SJSA1 (cell line): ENCODE results near the gene RPS6KA4. TPM values are rescaled to one million over a fixed set of nuclear protein-coding genes. Genes with fewer than 3 reads are reported as not detected.
A peak's percentile ranks its signal among the peaks of the same experiment; 100 is the strongest.

Experiments
- DNase-seq, 2 experiments: peaks; one replicate each; pipeline ENCODE4 v3.0.0-alpha.2; 2015 to 2020; ENCODE audit warnings: low spot score in 2 of 2, low read depth in 1 of 2
- H3K27ac ChIP-seq: fragments of 250-450 bp; sonication (Bioruptor Pico); 2 replicates; pipeline ENCODE4 v1.5.1; 2020; ENCODE audit warnings: mild to moderate bottlenecking, moderate library complexity
- H3K27me3 ChIP-seq: fragments of 250-450 bp; sonication (Bioruptor Pico); replicated peaks from 2 replicates; pipeline ENCODE4 v1.5.1; 2020; ENCODE audit warnings: mild to moderate bottlenecking, moderate library complexity
- H3K36me3 ChIP-seq: fragments of 250-450 bp; sonication (Bioruptor Pico); 2 replicates; pipeline ENCODE4 v1.5.1; 2020; ENCODE audit warnings: mild to moderate bottlenecking
- H3K4me1 ChIP-seq: fragments of 250-450 bp; sonication (Bioruptor Pico); replicated peaks from 2 replicates; pipeline ENCODE4 v1.6.1; 2021; ENCODE audit warnings: mild to moderate bottlenecking
- H3K4me3 ChIP-seq: fragments of 250-450 bp; sonication (Bioruptor Pico); 2 replicates; pipeline ENCODE4 v1.5.1; 2020; ENCODE audit warnings: mild to moderate bottlenecking
- H3K9me3 ChIP-seq: fragments of 250-450 bp; sonication (Bioruptor Pico); replicated peaks from 2 replicates; pipeline ENCODE4 v1.5.1; 2020; ENCODE audit warnings: mild to moderate bottlenecking
- total RNA-seq: library from RNA; depleted of rRNA; stranded (reverse); fragments of >200 nt; shearing (Covaris generic); gene quantifications from 2 replicates; pipeline ENCODE4 v1.2.3, GENCODE V29; 2014

Gene RPS6KA4
- total RNA-seq, 1 experiment from 2014 or later: 84.1 TPM

GRCh38 chr11:64372802-64373597 is 14.0 kb downstream of the RPS6KA4 start:
- Histone ChIP-seq H3K9me3 (peaks cover 6% of the 10 kb centered on the region), H3K27me3 (no peaks in the 10 kb centered on the region; the same call in 1 of the 2 replicates), H3K36me3 (peaks cover 34% of the 10 kb centered on the region), H3K27ac (no peak overlapping the region), H3K4me3 (no peak overlapping the region), H3K4me1 (no peaks in the 10 kb centered on the region)
- DNase-seq: peak; percentile 31 to 58

GRCh38 chr11:64373598-64373974 is 14.6 kb downstream of the RPS6KA4 start:
- Histone ChIP-seq H3K4me3 (no peak overlapping the region), H3K27ac (no peak overlapping the region), H3K4me1 (no peaks in the 10 kb centered on the region), H3K36me3 (peaks cover 29% of the 10 kb centered on the region), H3K9me3 (peaks cover 6% of the 10 kb centered on the region), H3K27me3 (peaks cover 4% of the 10 kb centered on the region)
- no peak for DNase-seq

GRCh38 chr11:64376071-64376470 is 17.1 kb downstream of the RPS6KA4 start:
- H3K36me3 ChIP-seq: peaks cover 7% of the 10 kb centered on the region
- H3K27me3 ChIP-seq: peaks cover 5% of the 10 kb centered on the region
- no peak overlapping the region for H3K27ac ChIP-seq
- no peak for DNase-seq
- 0 out of 2 replicates have a peak, but pooled peaks cover 2% of the 10 kb centered on the region for H3K9me3 ChIP-seq
- H3K4me3 ChIP-seq: no peak overlapping the region
- no peaks in the 10 kb centered on the region for H3K4me1 ChIP-seq

GRCh38 chr11:64378335-64378880 is 19.4 kb downstream of the RPS6KA4 start:
- no peak for DNase-seq
- H3K36me3 ChIP-seq: no peaks in the 10 kb centered on the region
- peaks cover 5% of the 10 kb centered on the region for H3K27me3 ChIP-seq
- H3K4me1 ChIP-seq: no peaks in the 10 kb centered on the region
- H3K4me3 ChIP-seq: no peak overlapping the region
- H3K9me3 ChIP-seq: 0 out of 2 replicates have a peak, but pooled peaks cover 2% of the 10 kb centered on the region
- H3K27ac ChIP-seq: no peak overlapping the region

GRCh38 chr11:64379160-64379559 is 20.2 kb downstream of the RPS6KA4 start:
- H3K27ac ChIP-seq: no peak overlapping the region
- DNase-seq: no peak
- no peak overlapping the region for H3K4me3 ChIP-seq
- H3K36me3 ChIP-seq: no peaks in the 10 kb centered on the region
- H3K4me1 ChIP-seq: no peaks in the 10 kb centered on the region
- H3K27me3 ChIP-seq: peaks cover 5% of the 10 kb centered on the region
- H3K9me3 ChIP-seq: 0 out of 2 replicates have a peak, but pooled peaks cover 2% of the 10 kb centered on the region

GRCh38 chr11:64379817-64380709 is 21.1 kb downstream of the RPS6KA4 start:
- Histone ChIP-seq H3K4me3 (no peak overlapping the region), H3K4me1 (no peaks in the 10 kb centered on the region), H3K36me3 (no peaks in the 10 kb centered on the region), H3K9me3 (0 out of 2 replicates have a peak, but pooled peaks cover 2% of the 10 kb centered on the region), H3K27me3 (peaks cover 5% of the 10 kb centered on the region), H3K27ac (no peak overlapping the region)
- no peak for DNase-seq

- Histone ChIP-seq H3K4me3 (no peak overlapping the region), H3K36me3 (no peaks in the 10 kb centered on the region), H3K9me3 (0 out of 2 replicates have a peak, but pooled peaks cover 2% of the 10 kb centered on the region), H3K4me1 (peaks cover 12% of the 10 kb centered on the region), H3K27me3 (peaks cover 5% of the 10 kb centered on the region), H3K27ac (no peak overlapping the region)
- DNase-seq: no peak
These were observed 22.4 kb downstream of the RPS6KA4 start for GRCh38 chr11:64381350-64381749.

- no peak for DNase-seq
- Histone ChIP-seq H3K4me1 (peaks cover 14% of the 10 kb centered on the region), H3K36me3 (no peaks in the 10 kb centered on the region), H3K27ac (no peak overlapping the region), H3K9me3 (0 out of 2 replicates have a peak, but pooled peaks cover 2% of the 10 kb centered on the region), H3K27me3 (peaks cover 5% of the 10 kb centered on the region), H3K4me3 (no peak overlapping the region)
These were observed 23.1 kb downstream of the RPS6KA4 start for GRCh38 chr11:64382047-64382446.

- H3K4me3 ChIP-seq: no peak overlapping the region
- no peak overlapping the region for H3K27ac ChIP-seq
- no peaks in the 10 kb centered on the region for H3K36me3 ChIP-seq
- DNase-seq: no peak
- H3K9me3 ChIP-seq: 0 out of 2 replicates have a peak, but pooled peaks cover 2% of the 10 kb centered on the region
- H3K27me3 ChIP-seq: peaks cover 5% of the 10 kb centered on the region
- H3K4me1 ChIP-seq: peaks cover 14% of the 10 kb centered on the region
These were observed 23.6 kb downstream of the RPS6KA4 start for GRCh38 chr11:64382586-64382985.

- peaks cover under 1% of the 10 kb centered on the region; the same call in 1 of the 2 replicates for H3K27me3 ChIP-seq
- 0 out of 2 replicates have a peak, but pooled peaks cover 2% of the 10 kb centered on the region for H3K9me3 ChIP-seq
- H3K4me3 ChIP-seq: no peak overlapping the region
- H3K27ac ChIP-seq: no peak overlapping the region
- H3K4me1 ChIP-seq: peaks cover 14% of the 10 kb centered on the region
- no peak for DNase-seq
- H3K36me3 ChIP-seq: no peaks in the 10 kb centered on the region
These were observed 24.6 kb downstream of the RPS6KA4 start for GRCh38 chr11:64383580-64383979.

GRCh38 chr11:64384028-64384737 is 25.2 kb downstream of the RPS6KA4 start:
- Histone ChIP-seq H3K4me1 (peaks cover 14% of the 10 kb centered on the region), H3K9me3 (0 out of 2 replicates have a peak, but pooled peaks cover 2% of the 10 kb centered on the region), H3K4me3 (no peak overlapping the region), H3K27me3 (no peaks in the 10 kb centered on the region), H3K27ac (no peak overlapping the region), H3K36me3 (no peaks in the 10 kb centered on the region)
- DNase-seq: no peak

GRCh38 chr11:64384981-64385944 is 26.3 kb downstream of the RPS6KA4 start:
- Histone ChIP-seq H3K36me3 (no peaks in the 10 kb centered on the region), H3K4me1 (peaks cover 14% of the 10 kb centered on the region), H3K4me3 (no peak overlapping the region), H3K9me3 (peaks cover 3% of the 10 kb centered on the region), H3K27me3 (0 out of 2 replicates have a peak, but pooled peaks cover 3% of the 10 kb centered on the region), H3K27ac (no peak overlapping the region)
- no peak for DNase-seq
